ENCODE results near the gene USP6NL. TPM values are rescaled to one million over a fixed set of nuclear protein-coding genes. Genes with fewer than 3 reads are reported as not detected.

USP6NL gene
- total RNA-seq (2022; extraction: Qiagen RNA extraction; ENCODE audit: low read depth) = 9.1 to 13.3 TPM (median 12.9 TPM) in 5 replicates

GRCh38 chr10:11611248-11612020, at the start of gene USP6NL:
Gene USP6NL (minus strand): TSS chr10:11611650. CDS start chr10:11597634, 14,016 bp downstream.

Other genes starting within 250 kb of the USP6NL start
- gene ECHDC3, start 130.7 kb upstream of the USP6NL start, total RNA-seq (2022; extraction: Qiagen RNA extraction; ENCODE audit: low read depth) = 6.6 to 10.4 TPM (median 8.5 TPM) in 5 replicates
- gene PROSER2, start 211.7 kb upstream of the USP6NL start, total RNA-seq (2022; extraction: Qiagen RNA extraction; ENCODE audit: low read depth) = 26.6 to 45.4 TPM (median 41.2 TPM) in 5 replicates